Esophagus squamous epithelium (tissue), 5 donors: Measurements from ENCODE around the gene MRPS18C. TPM values are rescaled to one million over a fixed set of nuclear protein-coding genes. Genes with fewer than 3 reads are reported as not detected.

Experiments used
- DNase-seq: peaks from one replicate; lab custom pipeline; 2025; lab: John Stamatoyannopoulos, UW
- H3K27ac ChIP-seq, 4 donors: fragments of 200-600 bp; sonication (generic); one replicate each; pipeline ENCODE4 v1.5.1; 2016 to 2019; ENCODE audit warnings: mild to moderate bottlenecking in 1 of 4
- H3K27me3 ChIP-seq, 4 donors: fragments of 200-600 bp; sonication (generic); 1 replicate in 3 of 4; 2 replicates in 1 of 4; pipeline versions ENCODE4 v1.5.1 to v1.6.0; 2017 to 2021; ENCODE audit warnings: antibody characterized with exemption in 1 of 4
- H3K36me3 ChIP-seq, 3 donors: fragments of 200-600 bp; sonication (generic); one replicate each; pipeline ENCODE4 v1.5.1; 2016 to 2019
- H3K4me1 ChIP-seq, 3 donors: fragments of 200-600 bp; sonication (generic); one replicate each; pipeline ENCODE4 v1.5.1; 2017 to 2019
- H3K4me3 ChIP-seq, 4 donors: fragments of 200-600 bp; sonication (generic); 1 replicate in 3 of 4; 2 replicates in 1 of 4; pipeline ENCODE4 v1.5.1; 2016 to 2019; ENCODE audit warnings: mild to moderate bottlenecking in 2 of 4, moderate library complexity in 1 of 4
- H3K9me3 ChIP-seq, 3 donors: fragments of 200-600 bp; sonication (generic); one replicate each; pipeline ENCODE4 v1.5.1; 2016 to 2019
- POLR2A ChIP-seq, 4 donors: fragments of 450-650 bp; IDR thresholded peaks; one replicate each; pipeline ENCODE4 v1.6.1; 2017; ENCODE audit warnings: antibody characterized with exemption in 4 of 4, mild to moderate bottlenecking in 4 of 4, moderate library complexity in 3 of 4
- WGBS, 2 donors: methylation state at CpG; one replicate each; pipeline ENCODE4 v1.1.5; 2018; 5-methylcytosine and 5-hydroxymethylcytosine counted together
- intact Hi-C: fragments of 100-400 bp; cut with DNase I; formaldehyde crosslinking; loops from one replicate; pipeline ENCODE4 v1.15.0; 2022
- total RNA-seq, 4 donors: library from RNA; depleted of rRNA; stranded (reverse); fragments of >200 nt; gene quantifications; one replicate each; pipeline ENCODE4 v1.1.0, GENCODE V29; 2016
- TF ChIP-seq, protein P1 (sequence below), 6 experiments: fragments of 450-650 bp in 4 of 6; fragments of 200-600 bp in 2 of 6; sonication (generic) in 2 of 6; IDR thresholded peaks; one replicate each; pipeline ENCODE4 v1.5.1; 2016 to 2019; ENCODE audit warnings: antibody characterized with exemption in 6 of 6, mild to moderate bottlenecking in 4 of 6, moderate library complexity in 4 of 6
- donor health status: DM: yes; HTN: yes; CAD: no.

Gene MRPS18C
- total RNA-seq, 4 donors from 2014 or later, result 18.4 to 24.6 (median 22.5) TPM

DNA sequence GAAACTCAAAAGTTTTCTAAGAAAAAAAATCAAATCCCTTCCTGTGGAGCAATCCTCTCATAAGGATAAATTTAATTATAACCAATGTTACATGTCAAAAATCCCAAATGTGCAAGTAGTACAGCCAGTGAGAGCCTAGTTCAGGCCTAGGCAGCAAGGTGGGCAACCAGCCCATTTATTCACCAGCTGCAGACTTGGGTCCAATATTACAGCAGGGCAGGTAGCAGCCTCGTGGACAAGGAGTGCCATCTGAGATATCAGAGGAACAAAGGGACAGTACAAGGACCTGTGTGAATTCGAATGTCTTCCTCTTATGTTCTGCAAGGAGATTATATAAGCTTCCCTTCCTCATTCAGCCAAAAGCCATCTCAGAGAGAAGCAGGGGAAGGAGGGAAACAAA, 6.8 kb upstream of the MRPS18C start:
- Histone ChIP-seq H3K36me3 (peaks cover 0 to 70% (median 0%) of the 10 kb centered on the region in 3 donors), H3K27me3 (no peaks in the 10 kb centered on the region), H3K4me3 (no peak overlapping the region), H3K9me3 (no peaks in the 10 kb centered on the region), H3K4me1 (peaks cover 0 to 11% (median under 1%) of the 10 kb centered on the region in 3 donors), H3K27ac (no peak overlapping the region)
- intact Hi-C loops, result no loop called here
- DNase-seq, result no peak
- no peak for TF ChIP-seq POLR2A (IDR thresholded peaks at IDR 0.05)
- TF ChIP-seq, protein P1, sequence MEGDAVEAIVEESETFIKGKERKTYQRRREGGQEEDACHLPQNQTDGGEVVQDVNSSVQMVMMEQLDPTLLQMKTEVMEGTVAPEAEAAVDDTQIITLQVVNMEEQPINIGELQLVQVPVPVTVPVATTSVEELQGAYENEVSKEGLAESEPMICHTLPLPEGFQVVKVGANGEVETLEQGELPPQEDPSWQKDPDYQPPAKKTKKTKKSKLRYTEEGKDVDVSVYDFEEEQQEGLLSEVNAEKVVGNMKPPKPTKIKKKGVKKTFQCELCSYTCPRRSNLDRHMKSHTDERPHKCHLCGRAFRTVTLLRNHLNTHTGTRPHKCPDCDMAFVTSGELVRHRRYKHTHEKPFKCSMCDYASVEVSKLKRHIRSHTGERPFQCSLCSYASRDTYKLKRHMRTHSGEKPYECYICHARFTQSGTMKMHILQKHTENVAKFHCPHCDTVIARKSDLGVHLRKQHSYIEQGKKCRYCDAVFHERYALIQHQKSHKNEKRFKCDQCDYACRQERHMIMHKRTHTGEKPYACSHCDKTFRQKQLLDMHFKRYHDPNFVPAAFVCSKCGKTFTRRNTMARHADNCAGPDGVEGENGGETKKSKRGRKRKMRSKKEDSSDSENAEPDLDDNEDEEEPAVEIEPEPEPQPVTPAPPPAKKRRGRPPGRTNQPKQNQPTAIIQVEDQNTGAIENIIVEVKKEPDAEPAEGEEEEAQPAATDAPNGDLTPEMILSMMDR (IDR thresholded peaks at IDR 0.05), result no peak
- WGBS, 2 donors, result 60 to 72% methylated on average over 2 of the region's 2 CpGs

DNA sequence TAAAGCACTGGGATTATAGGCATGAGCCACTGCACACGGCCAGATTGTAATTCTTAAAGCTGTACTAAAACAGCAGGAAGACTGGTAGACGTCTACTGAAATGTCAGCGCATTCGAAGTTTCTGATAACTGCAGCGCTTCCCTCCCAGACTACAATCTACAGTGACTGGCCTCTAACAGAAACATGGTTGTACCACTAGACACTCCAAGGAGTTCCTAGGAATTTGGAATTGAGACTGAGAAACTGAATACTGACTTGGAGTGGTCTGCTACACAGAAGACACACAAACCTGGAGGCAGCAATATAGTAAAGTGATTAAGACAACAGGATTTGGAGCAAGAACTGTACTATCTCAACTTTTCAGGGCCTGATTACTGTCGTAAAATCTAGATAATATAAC, 1.2 kb upstream of the MRPS18C start:
- H3K4me1 ChIP-seq, result peaks cover 0 to 43% (median 23%) of the 10 kb centered on the region in 3 donors
- peak overlapping the region; percentile 76 to 89 (median 82) for H3K4me3 ChIP-seq
- H3K27ac ChIP-seq, result peak overlapping the region; percentile 92 to 99 (median 98)
- 20 to 21% methylated on average over 6 of the region's 6 CpGs for WGBS, 2 donors
- no peaks in the 10 kb centered on the region for H3K27me3 ChIP-seq
- intact Hi-C loops, result no loop called here
- TF ChIP-seq, protein P1 (IDR thresholded peaks at IDR 0.05), result no peak
- TF ChIP-seq POLR2A (IDR thresholded peaks at IDR 0.05), result no peak
- peaks cover 0 to 57% (median 0%) of the 10 kb centered on the region in 3 donors for H3K36me3 ChIP-seq
- H3K9me3 ChIP-seq, result no peaks in the 10 kb centered on the region
- no peak for DNase-seq

DNA sequence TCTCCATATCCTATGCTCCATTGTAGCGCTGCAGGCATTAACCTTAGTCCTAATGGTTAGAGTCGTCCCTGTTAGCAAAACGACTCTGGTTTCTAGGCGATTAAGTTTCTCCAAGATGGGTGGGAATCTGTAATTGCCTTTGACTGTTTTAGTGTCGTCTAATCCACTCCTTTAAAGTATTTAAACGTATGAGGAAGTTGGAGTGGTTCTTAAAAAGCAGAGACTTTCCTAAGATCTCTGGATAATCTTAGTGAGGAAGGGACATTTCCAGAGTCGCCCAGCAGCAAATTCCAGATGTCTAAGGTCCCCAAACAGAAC, 285 bp downstream of the MRPS18C start:
- intact Hi-C loops, result no loop called here
- Histone ChIP-seq H3K27me3 (no peaks in the 10 kb centered on the region), H3K4me1 (peaks cover 0 to 43% (median 23%) of the 10 kb centered on the region in 3 donors), H3K36me3 (peaks cover 0 to 67% (median 5%) of the 10 kb centered on the region in 3 donors), H3K9me3 (no peaks in the 10 kb centered on the region), H3K27ac (peak overlapping the region; percentile 92 to 99 (median 98)), H3K4me3 (peak overlapping the region; percentile 76 to 89 (median 82))
- WGBS, 2 donors, result 0% methylated on average over 5 to 6 of the region's 7 CpGs
- no peak for TF ChIP-seq POLR2A (IDR thresholded peaks at IDR 0.05)
- TF ChIP-seq, protein P1 (IDR thresholded peaks at IDR 0.05), result no peak
- no peak for DNase-seq

DNA sequence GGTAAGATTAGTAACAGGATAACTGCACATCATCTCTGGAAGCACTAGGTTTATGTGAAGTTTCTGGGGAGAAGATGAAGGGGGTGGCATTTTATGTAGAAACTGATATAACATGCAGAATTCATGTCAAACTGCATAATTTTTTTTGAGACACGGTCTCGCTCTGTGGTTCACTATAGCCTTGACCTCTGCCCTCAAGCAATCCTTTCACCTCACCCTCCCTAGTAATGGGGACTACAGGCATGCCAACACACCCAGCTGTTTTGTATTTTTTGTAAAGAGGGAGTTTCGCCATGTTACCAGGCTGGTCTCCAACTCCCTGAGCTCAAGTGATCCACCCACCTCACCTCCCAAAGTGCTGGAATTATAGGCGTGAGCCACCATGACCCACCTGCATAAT, 17.6 kb downstream of the MRPS18C start:
- H3K9me3 ChIP-seq, result no peaks in the 10 kb centered on the region
- TF ChIP-seq, protein P1 (IDR thresholded peaks at IDR 0.05), result no peak
- no peak for TF ChIP-seq POLR2A (IDR thresholded peaks at IDR 0.05)
- no peaks in the 10 kb centered on the region for H3K4me1 ChIP-seq
- intact Hi-C loops, result no loop called here
- DNase-seq, result no peak
- no peaks in the 10 kb centered on the region for H3K27me3 ChIP-seq
- H3K36me3 ChIP-seq, result peaks cover 0 to 67% (median 2%) of the 10 kb centered on the region in 3 donors
- no peak overlapping the region for H3K27ac ChIP-seq
- WGBS, 2 donors, result 86 to 91% methylated on average over 4 of the region's 4 CpGs
- no peak overlapping the region for H3K4me3 ChIP-seq

DNA sequence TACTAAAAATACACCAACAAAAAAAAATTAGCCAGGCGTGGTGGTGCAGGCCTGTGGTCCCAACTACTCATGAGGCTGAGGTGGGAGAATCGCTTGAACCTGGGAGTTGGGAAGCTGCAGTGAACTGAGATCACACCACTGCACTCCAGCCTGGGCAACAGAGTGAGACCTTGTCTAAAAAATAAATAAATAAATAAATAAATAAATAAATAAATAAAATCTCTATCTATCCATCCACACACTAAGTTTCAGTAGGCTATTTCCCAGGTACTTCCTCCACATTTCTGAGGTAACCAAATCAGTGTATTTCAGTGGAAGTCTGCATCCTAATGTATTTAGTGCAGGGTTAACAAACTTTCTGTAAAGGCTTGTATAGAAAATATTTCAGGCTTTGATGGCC, 18.1 kb downstream of the MRPS18C start:
- Histone ChIP-seq H3K4me3 (no peak overlapping the region), H3K27me3 (no peaks in the 10 kb centered on the region), H3K27ac (no peak overlapping the region), H3K4me1 (no peaks in the 10 kb centered on the region), H3K9me3 (no peaks in the 10 kb centered on the region), H3K36me3 (peaks cover 0 to 62% (median 0%) of the 10 kb centered on the region in 3 donors)
- TF ChIP-seq POLR2A (IDR thresholded peaks at IDR 0.05), result no peak
- TF ChIP-seq, protein P1 (IDR thresholded peaks at IDR 0.05), result no peak
- DNase-seq, result no peak
- 92 to 94% methylated on average over 2 of the region's 2 CpGs for WGBS, 2 donors
- intact Hi-C loops, result no loop called here
